NT2/D1 (cell line): ENCODE measurements around the gene TSC1.

Experiments used
- SUZ12 ChIP-seq: IDR thresholded peaks from 2 replicates; pipeline ENCODE4 v1.6.1; 2011; ENCODE audit not compliant: insufficient read length, insufficient read depth; ENCODE audit errors: extremely low read depth
- YY1 ChIP-seq: IDR thresholded peaks from 2 replicates; pipeline ENCODE4 v1.6.1; 2011; ENCODE audit not compliant: insufficient read length, insufficient read depth
- ZNF274 ChIP-seq: IDR thresholded peaks from 2 replicates; pipeline ENCODE4 v1.6.1; 2011; ENCODE audit warnings: mild to moderate bottlenecking, low read depth, low read length

DNA sequence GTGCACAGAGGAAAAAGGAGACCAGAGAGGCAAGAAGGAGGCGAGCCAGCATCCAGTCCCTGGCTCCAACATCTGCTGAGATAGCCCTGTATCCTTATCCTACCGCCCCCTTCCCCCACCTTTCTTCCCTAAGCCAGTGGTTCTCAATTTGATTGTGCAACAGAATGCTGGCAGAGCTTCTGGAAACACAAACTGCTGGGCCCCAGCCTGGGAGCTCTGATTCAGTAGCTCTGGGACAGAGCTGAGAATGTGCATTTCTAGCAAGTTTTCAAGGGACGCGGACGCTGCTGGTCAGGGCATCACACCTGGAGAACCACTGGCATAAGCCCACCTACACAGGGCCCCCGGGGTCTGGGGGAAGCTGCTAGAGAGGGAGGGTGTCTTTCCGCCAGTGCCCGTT lies 87.4 kb downstream of the TSC1 start:
- no peak for TF ChIP-seq ZNF274
- TF ChIP-seq YY1: no peak
- no peak for TF ChIP-seq SUZ12
